IMR-90 (cell line): Measurements from ENCODE around the gene SEC11C. TPM values are rescaled to one million over a fixed set of nuclear protein-coding genes. Genes with fewer than 3 reads are reported as not detected.

Source experiments
- ATAC-seq: fragments of 200-7000 bp; cut with Tn5 transposase; 2 replicates; pipeline ENCODE4 v1.9.1; 2020; ENCODE audit warnings: low read depth, mild to moderate bottlenecking, moderate library complexity
- BruUV-seq: library from RNA; stranded (reverse); fragments of 400-500 nt; replicated peaks from 2 replicates; lab custom pipeline; 2021; lab: Mats Ljungman, UMichigan
- CTCF ChIA-PET: fragments of 300-600 bp; formaldehyde crosslinking; extraction: SDS; loops from one replicate; lab custom pipeline; 2021; ENCODE audit warnings: antibody characterized with exemption; lab: Yijun Ruan, JAX
- POLR2A ChIA-PET: fragments of 300-600 bp; sonication (Branson Sonifier 250); formaldehyde crosslinking; loops from one replicate; lab custom pipeline; 2022; ENCODE audit warnings: antibody characterized with exemption; ENCODE audit not compliant: unreplicated experiment; lab: Charles Lee
- DNase-seq: peaks from one replicate; pipeline ENCODE4 v3.0.0; 2013
- H2AFZ ChIP-seq: replicated peaks from 2 replicates; pipeline ENCODE3; 2013; ENCODE audit warnings: low read length, mild to moderate bottlenecking; ENCODE audit not compliant: poor library complexity
- H2AK5ac ChIP-seq: 2 replicates; pipeline ENCODE4 v1.6.1; 2013; ENCODE audit warnings: low read depth, low read length, inconsistent platforms
- H2AK9ac ChIP-seq: replicated peaks from 2 replicates; pipeline ENCODE3; 2013; ENCODE audit warnings: mild to moderate bottlenecking, low read depth, low read length, moderate library complexity; ENCODE audit not compliant: poor library complexity
- H2BK120ac ChIP-seq: 2 replicates; pipeline ENCODE4 v1.6.1; 2013; ENCODE audit warnings: low read depth, low read length, inconsistent platforms
- H2BK15ac ChIP-seq: 3 replicates; pipeline ENCODE4 v1.6.1; 2013; ENCODE audit warnings: low read depth, low read length, inconsistent platforms
- H2BK20ac ChIP-seq: 2 replicates; pipeline ENCODE4 v1.6.1; 2013; ENCODE audit warnings: low read depth, mild to moderate bottlenecking, inconsistent platforms, low read length, moderate library complexity
- H2BK5ac ChIP-seq: 2 replicates; pipeline ENCODE4 v1.6.1; 2013; ENCODE audit warnings: mild to moderate bottlenecking, low read depth, low read length, inconsistent platforms; ENCODE audit not compliant: poor library complexity, severe bottlenecking
- H3K14ac ChIP-seq: replicated peaks from 2 replicates; pipeline ENCODE4 v1.6.1; 2013; ENCODE audit warnings: low read depth, low read length, inconsistent platforms
- H3K18ac ChIP-seq: 2 replicates; pipeline ENCODE4 v1.6.1; 2013; ENCODE audit warnings: low read depth, low read length, control low read depth
- H3K23ac ChIP-seq: 2 replicates; pipeline ENCODE4 v1.6.1; 2013; ENCODE audit warnings: low read depth, low read length, inconsistent platforms
- H3K27ac ChIP-seq: 2 replicates; pipeline ENCODE4 v1.5.1; 2013; ENCODE audit warnings: mild to moderate bottlenecking, control low read depth, low read length; ENCODE audit not compliant: insufficient read depth
- H3K27me3 ChIP-seq: 2 replicates; pipeline ENCODE4 v1.6.1; 2013; ENCODE audit warnings: low read length; ENCODE audit not compliant: control insufficient read depth, insufficient read depth
- H3K36me3 ChIP-seq: 2 replicates; pipeline ENCODE4 v1.6.1; 2013; ENCODE audit warnings: low read length, mixed read lengths; ENCODE audit not compliant: control insufficient read depth, insufficient read depth
- H3K4ac ChIP-seq: 2 replicates; pipeline ENCODE4 v1.6.1; 2013; ENCODE audit warnings: low read depth, low read length, inconsistent platforms
- H3K4me1 ChIP-seq: 2 replicates; pipeline ENCODE4 v1.6.1; 2013; ENCODE audit warnings: low read length, mixed read lengths; ENCODE audit not compliant: control insufficient read depth, insufficient read depth
- H3K4me2 ChIP-seq: 2 replicates; pipeline ENCODE4 v1.6.1; 2013; ENCODE audit warnings: low read depth, mild to moderate bottlenecking, control low read depth, low read length, moderate library complexity
- H3K4me3 ChIP-seq: 2 replicates; pipeline ENCODE4 v1.5.1; 2013; ENCODE audit warnings: low read depth, mild to moderate bottlenecking, control low read depth, low read length, moderate library complexity; ENCODE audit not compliant: insufficient read depth
- H3K56ac ChIP-seq: 2 replicates; pipeline ENCODE4 v1.6.1; 2013; ENCODE audit warnings: low read length, inconsistent platforms; ENCODE audit not compliant: insufficient read depth; ENCODE audit errors: extremely low read depth
- H3K79me1 ChIP-seq, 2 experiments: 2 replicates each; pipeline ENCODE4 v1.6.1; 2013; ENCODE audit warnings: low read length in 2 of 2, inconsistent platforms in 1 of 2, low read depth in 1 of 2
- H3K9ac ChIP-seq: 2 replicates; pipeline ENCODE4 v1.6.1; 2013; ENCODE audit warnings: low read depth, low read length, control low read depth
- H3K9me1 ChIP-seq: 2 replicates; pipeline ENCODE4 v1.6.1; 2013; ENCODE audit warnings: low read length, inconsistent platforms; ENCODE audit not compliant: insufficient read depth
- H3K9me3 ChIP-seq: 2 replicates; pipeline ENCODE4 v1.6.1; 2013; ENCODE audit warnings: low read length; ENCODE audit not compliant: control insufficient read depth, insufficient read depth
- H4K20me1 ChIP-seq: 2 replicates; pipeline ENCODE4 v1.6.1; 2013; ENCODE audit warnings: low read length, inconsistent platforms; ENCODE audit not compliant: insufficient read depth
- H4K5ac ChIP-seq: 2 replicates; pipeline ENCODE4 v1.6.1; 2013; ENCODE audit warnings: mild to moderate bottlenecking, low read depth, low read length, control low read depth
- H4K8ac ChIP-seq, 2 experiments: 2 replicates each; pipeline ENCODE4 v1.6.1; 2013; ENCODE audit warnings: low read depth in 2 of 2, low read length in 2 of 2, control low read depth in 1 of 2, inconsistent platforms in 1 of 2
- H4K91ac ChIP-seq: 2 replicates; pipeline ENCODE4 v1.6.1; 2013; ENCODE audit warnings: low read depth, low read length, inconsistent platforms; ENCODE audit not compliant: insufficient read depth
- BHLHE40 ChIP-seq: fragments of 150-350 bp; IDR thresholded peaks from 2 replicates; pipeline ENCODE4 v1.6.1; 2016; ENCODE audit warnings: mild to moderate bottlenecking, low read depth, low read length
- CEBPB ChIP-seq: IDR thresholded peaks from 2 replicates; pipeline ENCODE4 v1.6.1; 2012; ENCODE audit warnings: low read depth, low read length, improper control_type of control experiment
- FOS ChIP-seq: fragments of 150-350 bp; IDR thresholded peaks from 2 replicates; pipeline ENCODE4 v1.6.1; 2016; ENCODE audit warnings: low read depth, low read length
- MXI1 ChIP-seq: IDR thresholded peaks from 2 replicates; pipeline ENCODE4 v1.6.1; 2012; ENCODE audit warnings: low read depth, mild to moderate bottlenecking, low read length, moderate library complexity, borderline replicate concordance
- NFE2L2 ChIP-seq: fragments of 150-350 bp; IDR thresholded peaks from 2 replicates; pipeline ENCODE4 v1.6.1; 2016; ENCODE audit warnings: low read depth, mild to moderate bottlenecking, low read length
- POLR2A ChIP-seq: IDR thresholded peaks from 2 replicates; pipeline ENCODE4 v1.6.1; 2012; ENCODE audit warnings: mild to moderate bottlenecking, low read depth, low read length
- RCOR1 ChIP-seq: IDR thresholded peaks from 2 replicates; pipeline ENCODE4 v1.6.1; 2012; ENCODE audit warnings: mild to moderate bottlenecking, low read length, improper control_type of control experiment; ENCODE audit not compliant: insufficient replicate concordance
- RFX5 ChIP-seq: IDR thresholded peaks from 2 replicates; pipeline ENCODE4 v1.8.0; 2012; ENCODE audit warnings: low read depth, mild to moderate bottlenecking, low read length, moderate library complexity
- WGBS, 2 experiments: methylation state at CpG; one replicate each; pipeline versions ENCODE4 v1.1.5 to v1.1.7; 2013; ENCODE audit warnings: missing lambda C conversion rate in 2 of 2; ENCODE audit not compliant: insufficient read length in 1 of 2; ENCODE audit errors: extremely low coverage in 2 of 2; 5-methylcytosine and 5-hydroxymethylcytosine counted together
- dilution Hi-C: fragments of 300-500 bp; cut with HindIII; formaldehyde crosslinking; loops from one replicate; pipeline ENCODE4 v1.14.3; 2018; ENCODE audit warnings: low sequenced_read_pairs; ENCODE audit not compliant: unreplicated experiment
- in situ Hi-C: fragments of 300-500 bp; cut with MboI; formaldehyde crosslinking; loops from 3 replicates; pipeline ENCODE4 v1.14.3; 2019; ENCODE audit warnings: low sequenced_read_pairs, inconsistent platforms, mixed read lengths
- intact Hi-C: fragments of 100-400 bp; cut with micrococcal nuclease; formaldehyde crosslinking; loops from 2 replicates; pipeline ENCODE4 v1.10.0; 2022
- polyA plus RNA-seq, 3 experiments: library from polyadenylated mRNA; depleted of rRNA; stranded (reverse); fragments of >200 nt; gene quantifications; 2 replicates each; pipeline ENCODE4 v1.2.3, GENCODE V29; 2012; ENCODE audit warnings: low replicate concordance in 1 of 3
- total RNA-seq: library from RNA; depleted of rRNA; stranded (reverse); fragments of >200 nt; gene quantifications from 2 replicates; pipeline ENCODE4 v1.2.3, GENCODE V29; 2012
- TF ChIP-seq, protein P1 (sequence below): fragments of 150-350 bp; IDR thresholded peaks from 2 replicates; pipeline ENCODE4 v1.6.1; 2017; ENCODE audit warnings: mild to moderate bottlenecking, antibody characterized with exemption, low read length, low read depth
- TF ChIP-seq, protein P2 (sequence below): fragments of 150-350 bp; IDR thresholded peaks from 2 replicates; pipeline ENCODE4 v1.6.1; 2016; ENCODE audit warnings: low read depth, mild to moderate bottlenecking, low read length, moderate library complexity, borderline replicate concordance

SEC11C gene
- total and polyA plus RNA-seq, 2 of the 4 experiments (the other 2 are of a cell fraction): 10.6 to 11.9 TPM

- peak; percentile 81 for TF ChIP-seq RCOR1
- TF ChIP-seq FOS: peak; percentile 71
- peak; percentile 82 for TF ChIP-seq NFE2L2
- TF ChIP-seq POLR2A: no peak
- peak; percentile 81 for TF ChIP-seq BHLHE40
- peak; percentile 87 for TF ChIP-seq MXI1
- TF ChIP-seq, protein P1, sequence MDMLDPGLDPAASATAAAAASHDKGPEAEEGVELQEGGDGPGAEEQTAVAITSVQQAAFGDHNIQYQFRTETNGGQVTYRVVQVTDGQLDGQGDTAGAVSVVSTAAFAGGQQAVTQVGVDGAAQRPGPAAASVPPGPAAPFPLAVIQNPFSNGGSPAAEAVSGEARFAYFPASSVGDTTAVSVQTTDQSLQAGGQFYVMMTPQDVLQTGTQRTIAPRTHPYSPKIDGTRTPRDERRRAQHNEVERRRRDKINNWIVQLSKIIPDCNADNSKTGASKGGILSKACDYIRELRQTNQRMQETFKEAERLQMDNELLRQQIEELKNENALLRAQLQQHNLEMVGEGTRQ: no peak; the same call in 1 of the 2 replicates
- TF ChIP-seq, protein P2, sequence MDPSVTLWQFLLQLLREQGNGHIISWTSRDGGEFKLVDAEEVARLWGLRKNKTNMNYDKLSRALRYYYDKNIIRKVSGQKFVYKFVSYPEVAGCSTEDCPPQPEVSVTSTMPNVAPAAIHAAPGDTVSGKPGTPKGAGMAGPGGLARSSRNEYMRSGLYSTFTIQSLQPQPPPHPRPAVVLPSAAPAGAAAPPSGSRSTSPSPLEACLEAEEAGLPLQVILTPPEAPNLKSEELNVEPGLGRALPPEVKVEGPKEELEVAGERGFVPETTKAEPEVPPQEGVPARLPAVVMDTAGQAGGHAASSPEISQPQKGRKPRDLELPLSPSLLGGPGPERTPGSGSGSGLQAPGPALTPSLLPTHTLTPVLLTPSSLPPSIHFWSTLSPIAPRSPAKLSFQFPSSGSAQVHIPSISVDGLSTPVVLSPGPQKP: no peak
- TF ChIP-seq CEBPB: peak; percentile 39; the same call in 1 of the 2 replicates
- TF ChIP-seq RFX5: no peak
Observed at GRCh38 chr18:59155153-59155552, 15.5 kb downstream of the SEC11C start.

More at GRCh38 chr18:59155153-59155552, 15.5 kb downstream of the SEC11C start:
- H4K5ac ChIP-seq: no peak overlapping the region
- no peak overlapping the region for H2BK20ac ChIP-seq
- no peaks in the 10 kb centered on the region for H3K27me3 ChIP-seq
- H2AFZ ChIP-seq: no peak overlapping the region
- POLR2A ChIA-PET: no interaction called here
- no peak overlapping the region for H3K4me3 ChIP-seq
- peak overlapping the region; percentile 20; the same call in 1 of the 2 replicates for H3K4me2 ChIP-seq
- H2AK9ac ChIP-seq: no peak overlapping the region
- H3K4me1 ChIP-seq: peaks cover 3% of the 10 kb centered on the region; the same call in 1 of the 2 replicates
- BruUV-seq: no TSS peak
- H2AK5ac ChIP-seq: no peak overlapping the region
- in situ Hi-C loops: no loop called here
- no peak overlapping the region for H2BK15ac ChIP-seq
- ATAC-seq (peak; percentile 87), DNase-seq (peak; percentile 95)
- no peak overlapping the region for H3K14ac ChIP-seq
- no peaks in the 10 kb centered on the region for H4K20me1 ChIP-seq
- H3K79me1 ChIP-seq: no peaks in the 10 kb centered on the region
- H3K4ac ChIP-seq: no peak overlapping the region
- H3K36me3 ChIP-seq: no peaks in the 10 kb centered on the region; the same call in 1 of the 2 replicates
- no peaks in the 10 kb centered on the region for H3K9me1 ChIP-seq
- WGBS, 2 experiments: no CpG with 5 or more reads among the region's 2 CpGs
- H2BK120ac ChIP-seq: no peak overlapping the region
- no peak overlapping the region for H3K27ac ChIP-seq
- dilution Hi-C loops: no loop called here
- no peak overlapping the region for H3K56ac ChIP-seq
- CTCF ChIA-PET: no interaction called here
- no peak overlapping the region for H4K8ac ChIP-seq
- no peaks in the 10 kb centered on the region for H3K9me3 ChIP-seq
- no peak overlapping the region for H3K9ac ChIP-seq
- no peak overlapping the region for H4K91ac ChIP-seq
- H3K23ac ChIP-seq: no peak overlapping the region
- no peak overlapping the region for H3K18ac ChIP-seq
- intact Hi-C loops: no loop called here
- H2BK5ac ChIP-seq: no peak overlapping the region
